Stimulated activated CD8-positive, alpha-beta memory T cell treated with anti-CD3 and anti-CD28 coated beads, Interleukin-2, amount 100 ng/mL, for 1 hour (primary cell): ENCODE data around the gene TTC39C.

ENCODE experiments used
- DNase-seq, 2 donors: peaks; one replicate each; pipeline ENCODE4 v3.0.0-alpha.2; 2020; ENCODE audit warnings: low read depth in 2 of 2

The TTC39C gene

GRCh38 chr18:24089076-24089475 is 74.5 kb downstream of the TTC39C start:
- DNase-seq: no peak

GRCh38 chr18:24089515-24090337 is 75.2 kb downstream of the TTC39C start:
- no peak for DNase-seq

- no peak for DNase-seq
These were observed 76.3 kb downstream of the TTC39C start for GRCh38 chr18:24090876-24091275.

- no peak for DNase-seq
These were observed 80.0 kb downstream of the TTC39C start for GRCh38 chr18:24094561-24094960.

- DNase-seq: no peak
These were observed 81.4 kb downstream of the TTC39C start for GRCh38 chr18:24095976-24096375.

- no peak for DNase-seq
These were observed 88.9 kb downstream of the TTC39C start for GRCh38 chr18:24103320-24104021.

- no peak for DNase-seq
These were observed 89.9 kb downstream of the TTC39C start for GRCh38 chr18:24104486-24104885.

GRCh38 chr18:24108641-24109040 is 94.1 kb downstream of the TTC39C start:
- no peak for DNase-seq

GRCh38 chr18:24111936-24112335 is 97.4 kb downstream of the TTC39C start:
- DNase-seq: no peak

- no peak for DNase-seq
These were observed 97.9 kb downstream of the TTC39C start for GRCh38 chr18:24112464-24112863.

GRCh38 chr18:24112874-24113615 is 98.5 kb downstream of the TTC39C start:
- no peak for DNase-seq

GRCh38 chr18:24114924-24115549 is 100.5 kb downstream of the TTC39C start:
- DNase-seq: no peak

- no peak for DNase-seq
These were observed 101.1 kb downstream of the TTC39C start for GRCh38 chr18:24115628-24116027.

- peak; percentile 58 to 65 for DNase-seq
These were observed 104.4 kb downstream of the TTC39C start for GRCh38 chr18:24118750-24119577.

GRCh38 chr18:24120676-24121075 is 106.1 kb downstream of the TTC39C start:
- no peak for DNase-seq

- no peak for DNase-seq
These were observed 107.1 kb downstream of the TTC39C start for GRCh38 chr18:24121625-24122024.

GRCh38 chr18:24126155-24126961 is 111.8 kb downstream of the TTC39C start:
- no peak for DNase-seq

GRCh38 chr18:24127735-24128134 is 113.2 kb downstream of the TTC39C start:
- DNase-seq: no peak

- DNase-seq: no peak
These were observed 114.1 kb downstream of the TTC39C start for GRCh38 chr18:24128700-24129099.

GRCh38 chr18:24130494-24130893 is 115.9 kb downstream of the TTC39C start:
- DNase-seq: no peak
